Uterus (tissue), 2 donors: ENCODE data around the gene XPA.

Source experiments
- POLR2A ChIP-seq, 2 donors: fragments of 450-650 bp; IDR thresholded peaks; one replicate each; pipeline ENCODE4 v1.6.1; 2016; ENCODE audit warnings: antibody characterized with exemption in 2 of 2, mild to moderate bottlenecking in 1 of 2, moderate library complexity in 1 of 2
- TF ChIP-seq, protein P1 (sequence below), 4 experiments: fragments of 200-600 bp in 2 of 4; fragments of 450-650 bp in 2 of 4; sonication (generic) in 2 of 4; IDR thresholded peaks; one replicate each; pipeline ENCODE4 v1.5.1; 2016 to 2019; ENCODE audit warnings: antibody characterized with exemption in 4 of 4, mild to moderate bottlenecking in 2 of 4, moderate library complexity in 1 of 4

DNA sequence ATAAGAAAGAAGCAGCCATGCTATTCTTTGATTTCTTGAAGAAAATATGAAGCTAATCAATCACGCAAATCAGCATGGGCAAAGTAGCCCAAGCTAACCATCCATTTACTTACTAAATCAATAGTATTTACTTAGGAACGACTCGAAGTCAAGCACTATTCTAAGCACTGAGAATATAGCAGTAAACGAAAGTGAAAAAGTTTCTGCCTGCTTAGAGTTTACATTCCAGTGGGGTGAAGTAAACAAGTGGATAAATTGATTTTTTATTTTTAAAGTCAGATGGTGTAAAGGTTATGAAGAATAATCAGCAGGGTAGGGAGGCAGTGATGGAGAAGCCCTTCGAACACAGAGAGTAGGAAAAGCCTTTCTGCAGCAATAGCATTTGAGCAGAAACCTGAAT lies 69.5 kb downstream of the XPA start:
- TF ChIP-seq, protein P1, sequence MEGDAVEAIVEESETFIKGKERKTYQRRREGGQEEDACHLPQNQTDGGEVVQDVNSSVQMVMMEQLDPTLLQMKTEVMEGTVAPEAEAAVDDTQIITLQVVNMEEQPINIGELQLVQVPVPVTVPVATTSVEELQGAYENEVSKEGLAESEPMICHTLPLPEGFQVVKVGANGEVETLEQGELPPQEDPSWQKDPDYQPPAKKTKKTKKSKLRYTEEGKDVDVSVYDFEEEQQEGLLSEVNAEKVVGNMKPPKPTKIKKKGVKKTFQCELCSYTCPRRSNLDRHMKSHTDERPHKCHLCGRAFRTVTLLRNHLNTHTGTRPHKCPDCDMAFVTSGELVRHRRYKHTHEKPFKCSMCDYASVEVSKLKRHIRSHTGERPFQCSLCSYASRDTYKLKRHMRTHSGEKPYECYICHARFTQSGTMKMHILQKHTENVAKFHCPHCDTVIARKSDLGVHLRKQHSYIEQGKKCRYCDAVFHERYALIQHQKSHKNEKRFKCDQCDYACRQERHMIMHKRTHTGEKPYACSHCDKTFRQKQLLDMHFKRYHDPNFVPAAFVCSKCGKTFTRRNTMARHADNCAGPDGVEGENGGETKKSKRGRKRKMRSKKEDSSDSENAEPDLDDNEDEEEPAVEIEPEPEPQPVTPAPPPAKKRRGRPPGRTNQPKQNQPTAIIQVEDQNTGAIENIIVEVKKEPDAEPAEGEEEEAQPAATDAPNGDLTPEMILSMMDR (IDR thresholded peaks at IDR 0.05) = no peak
- no peak for TF ChIP-seq POLR2A (IDR thresholded peaks at IDR 0.05)
